ENCODE measurements around the gene CHST8.

DNA sequence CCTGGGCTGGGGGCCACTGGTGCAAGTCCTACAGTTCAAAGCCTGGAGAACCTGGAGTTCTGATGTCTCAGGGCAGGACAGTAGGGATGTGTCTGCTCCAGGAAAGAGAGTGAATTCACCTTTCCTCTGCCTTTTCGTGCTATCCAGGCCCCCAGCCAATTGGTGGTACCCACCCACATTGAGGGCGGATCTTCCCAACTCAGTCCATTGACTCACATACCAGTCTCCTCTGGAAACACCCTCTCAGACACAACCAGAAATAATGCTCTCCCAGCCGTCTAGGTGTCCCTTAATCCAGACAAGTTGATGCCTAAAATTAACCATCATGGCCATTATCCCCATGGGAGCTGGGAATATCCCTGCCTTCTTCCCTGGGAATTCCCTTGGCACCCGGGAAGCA is 38.8 kb upstream of the CHST8 start:
- TF ChIP-seq, protein P1, sequence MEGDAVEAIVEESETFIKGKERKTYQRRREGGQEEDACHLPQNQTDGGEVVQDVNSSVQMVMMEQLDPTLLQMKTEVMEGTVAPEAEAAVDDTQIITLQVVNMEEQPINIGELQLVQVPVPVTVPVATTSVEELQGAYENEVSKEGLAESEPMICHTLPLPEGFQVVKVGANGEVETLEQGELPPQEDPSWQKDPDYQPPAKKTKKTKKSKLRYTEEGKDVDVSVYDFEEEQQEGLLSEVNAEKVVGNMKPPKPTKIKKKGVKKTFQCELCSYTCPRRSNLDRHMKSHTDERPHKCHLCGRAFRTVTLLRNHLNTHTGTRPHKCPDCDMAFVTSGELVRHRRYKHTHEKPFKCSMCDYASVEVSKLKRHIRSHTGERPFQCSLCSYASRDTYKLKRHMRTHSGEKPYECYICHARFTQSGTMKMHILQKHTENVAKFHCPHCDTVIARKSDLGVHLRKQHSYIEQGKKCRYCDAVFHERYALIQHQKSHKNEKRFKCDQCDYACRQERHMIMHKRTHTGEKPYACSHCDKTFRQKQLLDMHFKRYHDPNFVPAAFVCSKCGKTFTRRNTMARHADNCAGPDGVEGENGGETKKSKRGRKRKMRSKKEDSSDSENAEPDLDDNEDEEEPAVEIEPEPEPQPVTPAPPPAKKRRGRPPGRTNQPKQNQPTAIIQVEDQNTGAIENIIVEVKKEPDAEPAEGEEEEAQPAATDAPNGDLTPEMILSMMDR (IDR thresholded peaks at IDR 0.05) = no peak
- TF ChIP-seq EP300 (IDR thresholded peaks at IDR 0.05) (no peak), POLR2A (IDR thresholded peaks at IDR 0.05; ENCODE audit: low read depth) (no peak)
